Adrenal gland (tissue), 12 donors: ENCODE results near the gene TAF12. TPM values are rescaled to one million over a fixed set of nuclear protein-coding genes. Genes with fewer than 3 reads are reported as not detected.
A peak's percentile ranks its signal among the peaks of the same experiment; 100 is the strongest.
"Not testable (repeated sequence)": the region's sequence is repeated elsewhere in the genome, so short reads cannot be mapped to it uniquely, and the experiment has no call there.

Experiments
- DNase-seq, 7 donors: peaks; one replicate each; pipeline ENCODE4 v3.0.0-alpha.2; 2019 to 2020
- H3K27ac ChIP-seq, 5 donors: fragments of 200-600 bp; sonication (generic) in 4 of 5; 1 replicate in 3 of 5; 2 replicates in 2 of 5; pipeline versions ENCODE4 v1.5.1 to v1.8.0; 2016 to 2020; ENCODE audit warnings: mild to moderate bottlenecking in 1 of 5
- H3K27me3 ChIP-seq: fragments of 200-600 bp; 2 replicates; pipeline ENCODE4 v1.8.0; 2021
- H3K36me3 ChIP-seq, 2 donors: fragments of 200-600 bp; replicated peaks in 1 of 2; 1 replicate in 1 of 2; 2 replicates in 1 of 2; pipeline versions ENCODE4 v1.5.1 to v1.8.0; 2018 to 2022
- H3K4me1 ChIP-seq, 2 donors: fragments of 200-600 bp; replicated peaks in 1 of 2; 1 replicate in 1 of 2; 2 replicates in 1 of 2; pipeline versions ENCODE4 v1.5.1 to v1.8.0; 2018 to 2021
- H3K4me3 ChIP-seq, 4 donors: fragments of 200-600 bp; sonication (generic) in 3 of 4; one replicate each; pipeline ENCODE4 v1.5.1; 2016 to 2018
- H3K9me3 ChIP-seq, 3 donors: fragments of 200-600 bp; sonication (generic) in 1 of 3; replicated peaks in 1 of 3; 1 replicate in 2 of 3; 2 replicates in 1 of 3; pipeline versions ENCODE4 v1.5.1 to v1.8.0; 2016 to 2021
- POLR2A ChIP-seq, 2 donors: fragments of 450-650 bp; IDR thresholded peaks; one replicate each; pipeline ENCODE4 v1.6.1; 2017; ENCODE audit warnings: antibody characterized with exemption in 2 of 2, mild to moderate bottlenecking in 2 of 2, moderate library complexity in 1 of 2
- WGBS, 4 donors: extraction: QIAGEN DNeasy Blood & Tissue Kit in 2 of 4; methylation state at CpG; one replicate each; pipeline versions ENCODE4 v1.1.5 to v1.1.7; 2013 to 2017; 5-methylcytosine and 5-hydroxymethylcytosine counted together
- intact Hi-C, 2 donors: fragments of 100-400 bp; cut with DNase I; formaldehyde crosslinking; loops; one replicate each; pipeline versions ENCODE4 v1.14.1 to v1.15.0; 2022 to 2023
- polyA plus RNA-seq, 3 donors: library from polyadenylated mRNA; stranded (reverse); fragments of 200-250 nt in 2 of 3; fragments of 350-450 nt in 1 of 3; fragmentation: Illumina TruSeq in 1 of 3; extraction: RNeasy Lipid Tissue Mini Kit (QIAGEN cat#74804) in 1 of 3; gene quantifications; one replicate each; pipeline ENCODE4 v1.2.3, GENCODE V29; 2013 to 2014
- total RNA-seq, 9 donors: library from RNA; depleted of rRNA in 4 of 9; stranded (reverse); fragments of >200 nt in 4 of 9; fragments of 120-200 nt in 1 of 9; fragmentation: NEBNext Ultra II Directional in 1 of 9; extraction: Animal tissue kit (Norgen Biotek cat#: 25700) in 1 of 9; gene quantifications; one replicate each; pipeline versions ENCODE4 v1.1.0 to v1.2.4, GENCODE V29; 2013 to 2023
- TF ChIP-seq, protein P1 (sequence below), 6 experiments: fragments of 450-650 bp in 4 of 6; fragments of 200-600 bp in 2 of 6; sonication (generic) in 1 of 6; IDR thresholded peaks; 1 replicate in 5 of 6; 2 replicates in 1 of 6; pipeline versions ENCODE4 v1.5.1 to v1.8.0; 2016 to 2021; ENCODE audit warnings: antibody characterized with exemption in 6 of 6, mild to moderate bottlenecking in 2 of 6, moderate library complexity in 1 of 6
- donor health status: healthy with polysubstance abuse.
- donor health status: Bipolar disorder and iron deficiency.
- donor health status: DM: yes; HTN: yes; CAD: no.
- donor health status: DM: no; HTN: no; CAD: no.
- donor health status: DM: no; HTN: no; CAD: no.
- donor health status: DM: yes; HTN: yes; CAD: no.

TAF12 gene
- total and polyA plus RNA-seq, 12 donors, result 12.2 to 35.0 (median 21.9) TPM

DNA sequence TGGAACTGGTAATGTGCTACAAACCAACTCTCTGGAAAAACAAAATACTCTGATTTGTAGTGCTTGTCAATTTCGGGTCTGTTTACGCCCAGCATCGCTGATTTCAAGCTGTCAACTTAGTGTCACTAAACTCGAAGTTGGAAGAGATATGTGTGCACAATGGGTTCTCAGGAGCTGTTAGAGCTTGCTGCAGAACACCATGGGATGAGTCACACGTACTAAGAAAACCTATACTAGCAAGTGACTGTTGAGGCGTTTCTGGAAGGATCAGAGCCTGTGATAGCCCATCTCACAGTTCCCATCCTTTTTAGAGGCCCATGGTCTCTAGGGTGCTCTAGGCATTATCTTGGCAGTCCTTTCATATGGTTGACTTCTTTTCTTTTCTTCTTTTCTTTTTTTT, 40.0 kb upstream of the TAF12 start:
- H3K9me3 ChIP-seq, result no peaks in the 10 kb centered on the region
- H3K36me3 ChIP-seq, result peaks cover 0 to 9% of the 10 kb centered on the region in 2 donors
- H3K27me3 ChIP-seq, result no peaks in the 10 kb centered on the region
- 92 to 97% (median 94%) methylated on average over 6 of the region's 6 CpGs for WGBS, 4 donors
- H3K27ac ChIP-seq, result no peak overlapping the region
- intact Hi-C loops, result no loop called here
- H3K4me1 ChIP-seq, result no peaks in the 10 kb centered on the region
- TF ChIP-seq, protein P1, sequence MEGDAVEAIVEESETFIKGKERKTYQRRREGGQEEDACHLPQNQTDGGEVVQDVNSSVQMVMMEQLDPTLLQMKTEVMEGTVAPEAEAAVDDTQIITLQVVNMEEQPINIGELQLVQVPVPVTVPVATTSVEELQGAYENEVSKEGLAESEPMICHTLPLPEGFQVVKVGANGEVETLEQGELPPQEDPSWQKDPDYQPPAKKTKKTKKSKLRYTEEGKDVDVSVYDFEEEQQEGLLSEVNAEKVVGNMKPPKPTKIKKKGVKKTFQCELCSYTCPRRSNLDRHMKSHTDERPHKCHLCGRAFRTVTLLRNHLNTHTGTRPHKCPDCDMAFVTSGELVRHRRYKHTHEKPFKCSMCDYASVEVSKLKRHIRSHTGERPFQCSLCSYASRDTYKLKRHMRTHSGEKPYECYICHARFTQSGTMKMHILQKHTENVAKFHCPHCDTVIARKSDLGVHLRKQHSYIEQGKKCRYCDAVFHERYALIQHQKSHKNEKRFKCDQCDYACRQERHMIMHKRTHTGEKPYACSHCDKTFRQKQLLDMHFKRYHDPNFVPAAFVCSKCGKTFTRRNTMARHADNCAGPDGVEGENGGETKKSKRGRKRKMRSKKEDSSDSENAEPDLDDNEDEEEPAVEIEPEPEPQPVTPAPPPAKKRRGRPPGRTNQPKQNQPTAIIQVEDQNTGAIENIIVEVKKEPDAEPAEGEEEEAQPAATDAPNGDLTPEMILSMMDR (IDR thresholded peaks at IDR 0.05), result no peak
- TF ChIP-seq POLR2A (IDR thresholded peaks at IDR 0.05), result no peak
- H3K4me3 ChIP-seq, result no peak overlapping the region
- DNase-seq, result no peak

DNA sequence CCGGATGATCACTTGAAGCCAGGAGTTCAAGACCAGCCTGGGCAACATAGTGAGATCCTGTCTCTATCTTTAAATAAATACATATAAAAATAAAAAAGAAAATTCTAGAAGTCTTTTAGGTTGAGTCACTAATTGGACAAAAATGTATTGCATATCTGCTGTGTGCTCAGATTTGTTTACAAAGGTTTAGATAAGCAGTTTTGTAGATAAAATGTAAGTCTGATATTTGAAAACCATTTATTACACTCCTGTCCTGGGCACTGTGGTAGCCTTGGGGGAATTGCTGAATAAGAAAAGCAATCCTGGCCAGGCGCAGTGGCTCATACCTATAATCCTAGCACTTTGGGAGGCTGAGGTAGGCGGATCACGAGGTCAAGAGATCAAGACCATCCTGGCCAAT, 37.3 kb upstream of the TAF12 start:
- H3K27me3 ChIP-seq, result no peaks in the 10 kb centered on the region
- WGBS, 4 donors, result 71 to 92% (median 78%) methylated on average over 4 of the region's 4 CpGs
- intact Hi-C loops, result no loop called here
- H3K9me3 ChIP-seq, result no peaks in the 10 kb centered on the region
- no peak overlapping the region for H3K27ac ChIP-seq
- no peak for TF ChIP-seq POLR2A (IDR thresholded peaks at IDR 0.05)
- TF ChIP-seq, protein P1 (IDR thresholded peaks at IDR 0.05), result no peak
- peaks cover 0 to 9% of the 10 kb centered on the region in 2 donors for H3K36me3 ChIP-seq
- DNase-seq, result no peak
- no peak overlapping the region for H3K4me3 ChIP-seq
- peaks cover 0 to 3% of the 10 kb centered on the region in 2 donors for H3K4me1 ChIP-seq

GRCh38 chr1:28675924-28676257, 33.0 kb upstream of the TAF12 start:
- Histone ChIP-seq H3K9me3 (no peaks in the 10 kb centered on the region), H3K27ac (peak overlapping the region in 2 of 5 donors; percentile 15 to 60), H3K36me3 (no peaks in the 10 kb centered on the region), H3K4me1 (peaks cover 0 to 3% of the 10 kb centered on the region in 2 donors), H3K4me3 (no peak overlapping the region), H3K27me3 (no peaks in the 10 kb centered on the region)
- intact Hi-C loops, result no loop called here
- no peak for DNase-seq
- TF ChIP-seq, protein P1 (IDR thresholded peaks at IDR 0.05), result no peak
- TF ChIP-seq POLR2A (IDR thresholded peaks at IDR 0.05), result no peak

DNA sequence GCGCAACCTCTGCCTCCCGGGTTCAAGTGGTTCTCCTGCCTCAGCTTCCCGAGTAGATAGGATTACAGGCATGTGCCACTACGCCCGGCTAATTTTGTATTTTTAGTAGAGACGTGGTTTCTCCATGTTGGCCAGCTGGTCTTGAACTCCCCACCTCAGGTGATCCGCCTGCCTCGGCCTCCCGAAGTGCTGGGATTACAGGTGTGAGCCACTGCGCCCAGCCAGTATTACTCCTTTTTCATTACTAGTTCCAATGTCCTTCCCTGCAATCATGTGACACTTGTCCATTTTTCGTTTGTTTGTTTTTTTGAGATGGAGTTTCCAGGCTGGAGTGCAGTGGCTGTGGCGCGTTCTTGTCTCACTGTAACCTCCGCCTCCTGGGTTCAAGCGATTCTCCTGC, 30.1 kb upstream of the TAF12 start:
- DNase-seq, H3K27ac ChIP-seq, H3K4me3 ChIP-seq, H3K27me3 ChIP-seq, H3K36me3 ChIP-seq, H3K9me3 ChIP-seq, intact Hi-C loops: not testable (repeated sequence)
- peaks cover 5 to 17% of the 10 kb centered on the region in 2 donors for H3K4me1 ChIP-seq
- WGBS, 4 donors, result 93 to 97% (median 96%) methylated on average over 14 to 15 of the region's 15 CpGs

GRCh38 chr1:28671254-28671780, 28.4 kb upstream of the TAF12 start:
- no peaks in the 10 kb centered on the region for H3K9me3 ChIP-seq
- H3K27ac ChIP-seq, result no peak overlapping the region
- H3K4me1 ChIP-seq, result peaks cover 9 to 23% of the 10 kb centered on the region in 2 donors
- H3K36me3 ChIP-seq, result no peaks in the 10 kb centered on the region
- TF ChIP-seq POLR2A (IDR thresholded peaks at IDR 0.05), result no peak
- TF ChIP-seq, protein P1 (IDR thresholded peaks at IDR 0.05), result no peak
- 93 to 95% (median 95%) methylated on average over 18 to 20 of the region's 20 CpGs for WGBS, 4 donors
- intact Hi-C loops, result no loop called here
- H3K27me3 ChIP-seq, result no peaks in the 10 kb centered on the region
- no peak overlapping the region for H3K4me3 ChIP-seq
- no peak for DNase-seq
